Measurements from ENCODE around the gene BAIAP2.
A peak's percentile ranks its signal among the peaks of the same experiment; 100 is the strongest.

BAIAP2 gene

GRCh38 chr17:81034779-81035520, at the start of gene BAIAP2:
Gene BAIAP2, plus strand, starts transcription at chr17:81035151. Its CDS starts 104 bp downstream, at chr17:81035255.
- DNase-seq: peak; percentile 61

- DNase-seq: no peak
Measured at GRCh38 chr17:80986046-80986445, 48.9 kb upstream of the BAIAP2 start.

- DNase-seq: no peak
Measured at GRCh38 chr17:80986816-80987475, 48.0 kb upstream of the BAIAP2 start.

GRCh38 chr17:80987941-80988461, 47.0 kb upstream of the BAIAP2 start:
- no peak for DNase-seq

- DNase-seq: no peak
Measured at GRCh38 chr17:80989586-80989913, 45.4 kb upstream of the BAIAP2 start.

GRCh38 chr17:80990921-80991644, 43.9 kb upstream of the BAIAP2 start:
- no peak for DNase-seq

GRCh38 chr17:80991645-80992076, 43.3 kb upstream of the BAIAP2 start, which contains the start of gene CHMP6:
Gene CHMP6, plus strand, starts transcription at chr17:80991841. Its CDS starts 78 bp downstream, at chr17:80991919.
- DNase-seq: no peak

GRCh38 chr17:80992077-80992947, 42.6 kb upstream of the BAIAP2 start:
- DNase-seq: no peak

GRCh38 chr17:80992948-80993624, 41.9 kb upstream of the BAIAP2 start:
- no peak for DNase-seq

- no peak for DNase-seq
Measured at GRCh38 chr17:80995131-80995530, 39.8 kb upstream of the BAIAP2 start.

GRCh38 chr17:80996422-80997305, 38.3 kb upstream of the BAIAP2 start:
- DNase-seq: no peak

GRCh38 chr17:80997424-80998117, 37.4 kb upstream of the BAIAP2 start:
- no peak for DNase-seq

GRCh38 chr17:80998118-80998747, 36.7 kb upstream of the BAIAP2 start:
- DNase-seq: no peak

GRCh38 chr17:80998748-80999535, 36.0 kb upstream of the BAIAP2 start:
- DNase-seq: no peak

GRCh38 chr17:80999536-81000333, 35.2 kb upstream of the BAIAP2 start:
- DNase-seq: no peak

GRCh38 chr17:81000334-81000630, 34.7 kb upstream of the BAIAP2 start:
- DNase-seq: no peak

GRCh38 chr17:81000631-81001357, 34.2 kb upstream of the BAIAP2 start:
- DNase-seq: no peak

- no peak for DNase-seq
Measured at GRCh38 chr17:81002013-81002384, 33.0 kb upstream of the BAIAP2 start.
